ENCODE results near the gene SLC8A1.

SLC8A1 gene

GRCh38 chr2:40179801-40180200 lies 272.1 kb downstream of the SLC8A1 start:
- DNase-seq = no peak

- no peak for DNase-seq
These were observed 272.9 kb downstream of the SLC8A1 start for GRCh38 chr2:40178971-40179370.

- DNase-seq = no peak
These were observed 273.6 kb downstream of the SLC8A1 start for GRCh38 chr2:40178171-40178778.

- no peak for DNase-seq
These were observed 274.5 kb downstream of the SLC8A1 start for GRCh38 chr2:40177366-40177765.

GRCh38 chr2:40173276-40173675 lies 278.6 kb downstream of the SLC8A1 start:
- DNase-seq = no peak

GRCh38 chr2:40169856-40170255 lies 282.0 kb downstream of the SLC8A1 start:
- DNase-seq = no peak

GRCh38 chr2:40169430-40169829 lies 282.5 kb downstream of the SLC8A1 start:
- no peak for DNase-seq

GRCh38 chr2:40168546-40168945 lies 283.3 kb downstream of the SLC8A1 start:
- DNase-seq = no peak

- DNase-seq = no peak
These were observed 283.9 kb downstream of the SLC8A1 start for GRCh38 chr2:40168032-40168431.

GRCh38 chr2:40166006-40166405 lies 285.9 kb downstream of the SLC8A1 start:
- no peak for DNase-seq

- DNase-seq = no peak
These were observed 286.4 kb downstream of the SLC8A1 start for GRCh38 chr2:40165509-40165844.

- DNase-seq = no peak
These were observed 287.0 kb downstream of the SLC8A1 start for GRCh38 chr2:40164736-40165508.

GRCh38 chr2:40161986-40162385 lies 289.9 kb downstream of the SLC8A1 start:
- DNase-seq = no peak

GRCh38 chr2:40160751-40161218 lies 291.1 kb downstream of the SLC8A1 start:
- DNase-seq = no peak

GRCh38 chr2:40159333-40159732 lies 292.6 kb downstream of the SLC8A1 start:
- DNase-seq = no peak

GRCh38 chr2:40158781-40159180 lies 293.1 kb downstream of the SLC8A1 start:
- DNase-seq = no peak

- no peak for DNase-seq
These were observed 296.2 kb downstream of the SLC8A1 start for GRCh38 chr2:40155728-40156127.

GRCh38 chr2:40150266-40150665 lies 301.6 kb downstream of the SLC8A1 start:
- no peak for DNase-seq

GRCh38 chr2:40148334-40148733 lies 303.6 kb downstream of the SLC8A1 start:
- DNase-seq = no peak

- no peak for DNase-seq
These were observed 304.5 kb downstream of the SLC8A1 start for GRCh38 chr2:40147360-40147759.

- no peak for DNase-seq
These were observed 307.9 kb downstream of the SLC8A1 start for GRCh38 chr2:40144022-40144421.

GRCh38 chr2:40138314-40138713 lies 313.6 kb downstream of the SLC8A1 start:
- DNase-seq = no peak

GRCh38 chr2:40131081-40131704 lies 320.7 kb downstream of the SLC8A1 start:
- DNase-seq = no peak
